ENCODE data around the gene NXNL1. TPM values are rescaled to one million over a fixed set of nuclear protein-coding genes. Genes with fewer than 3 reads are reported as not detected.
"Not testable (repeated sequence)": the region's sequence is repeated elsewhere in the genome, so short reads cannot be mapped to it uniquely, and the experiment has no call there.

The NXNL1 gene
- total and polyA plus RNA-seq, 5 experiments from 2014 or later: not detected

- Mint-ChIP-seq H3K4me1 (peaks cover 12 to 35% (median 21%) of the 10 kb centered on the region in 4 donors), H3K9me3 (no peaks in the 10 kb centered on the region), H3K27ac (peak overlapping the region in 9 of 10 donors; percentile 18 to 93 (median 42)), H3K4me3 (no peak overlapping the region), H3K27me3 (no peaks in the 10 kb centered on the region), H3K36me3 (no peaks in the 10 kb centered on the region)
- no peak for DNase-seq
- no peak for ATAC-seq
- POLR2A ChIA-PET: interaction anchor here (0.9 kb wide), 1 partner anchor 9 kb away, joined by 3 read pairs; no protein-coding TSS in a partner anchor
Observed at GRCh38 chr19:17482877-17483604, 22.3 kb upstream of the NXNL1 start.

GRCh38 chr19:17481986-17482385 lies 21.3 kb upstream of the NXNL1 start:
- Mint-ChIP-seq H3K36me3 (no peaks in the 10 kb centered on the region), H3K9me3 (no peaks in the 10 kb centered on the region), H3K4me1 (peaks cover 4 to 25% (median 17%) of the 10 kb centered on the region in 4 donors), H3K4me3 (no peak overlapping the region), H3K27ac (no peak overlapping the region), H3K27me3 (no peaks in the 10 kb centered on the region)
- POLR2A ChIA-PET: interaction anchor here (0.7 kb wide), 1 partner anchor 153 kb away, joined by 5 read pairs; no protein-coding TSS in a partner anchor
- DNase-seq (no peak), ATAC-seq (no peak)

GRCh38 chr19:17479325-17479791 lies 18.6 kb upstream of the NXNL1 start:
- ATAC-seq (no peak), DNase-seq (no peak)
- Mint-ChIP-seq H3K9me3 (no peaks in the 10 kb centered on the region), H3K4me3 (no peak overlapping the region), H3K4me1 (peaks cover 3 to 23% (median 12%) of the 10 kb centered on the region in 4 donors), H3K36me3 (no peaks in the 10 kb centered on the region), H3K27me3 (no peaks in the 10 kb centered on the region), H3K27ac (no peak overlapping the region)
- POLR2A ChIA-PET: interaction anchor here (1.3 kb wide), 1 partner anchor 9 kb away, joined by 8 read pairs; the partner anchor contains the start of gene SLC27A1

GRCh38 chr19:17475541-17476115 lies 14.9 kb upstream of the NXNL1 start:
- no peak for DNase-seq
- Mint-ChIP-seq H3K9me3 (no peaks in the 10 kb centered on the region), H3K36me3 (no peaks in the 10 kb centered on the region), H3K4me1 (peaks cover 8 to 28% (median 18%) of the 10 kb centered on the region in 4 donors), H3K4me3 (no peak overlapping the region), H3K27ac (peak overlapping the region in 2 of 10 donors; percentile 47 to 70), H3K27me3 (no peaks in the 10 kb centered on the region)
- POLR2A ChIA-PET: interaction anchor here (0.7 kb wide), 1 partner anchor 1096 kb away, joined by 4 read pairs; no protein-coding TSS in a partner anchor
- no peak for ATAC-seq

GRCh38 chr19:17475011-17475540 lies 14.3 kb upstream of the NXNL1 start:
- H3K4me3 Mint-ChIP-seq, POLR2A ChIA-PET, H3K9me3 Mint-ChIP-seq, H3K36me3 Mint-ChIP-seq, H3K27me3 Mint-ChIP-seq, DNase-seq, ATAC-seq: not testable (repeated sequence)
- H3K27ac Mint-ChIP-seq: peak overlapping the region in 1 of 10 donors; percentile 35
- H3K4me1 Mint-ChIP-seq: peaks cover 8 to 28% (median 19%) of the 10 kb centered on the region in 4 donors

- DNase-seq: no peak
- H3K4me1 Mint-ChIP-seq: peaks cover 16 to 41% (median 30%) of the 10 kb centered on the region in 4 donors
- no peaks in the 10 kb centered on the region for H3K36me3 Mint-ChIP-seq
- H3K27me3 Mint-ChIP-seq: no peaks in the 10 kb centered on the region
- no peaks in the 10 kb centered on the region for H3K9me3 Mint-ChIP-seq
- H3K4me3 Mint-ChIP-seq: peak overlapping the region in 7 of 10 donors; percentile 8 to 58 (median 30)
- no peak for ATAC-seq
- POLR2A ChIA-PET: interaction anchor here (0.9 kb wide), 1 partner anchor 10 kb away, joined by 3 read pairs; no protein-coding TSS in a partner anchor
- peak overlapping the region in 4 of 10 donors; percentile 21 to 81 (median 36) for H3K27ac Mint-ChIP-seq
Observed at GRCh38 chr19:17473041-17473440, 12.3 kb upstream of the NXNL1 start.

- no peak for ATAC-seq
- Mint-ChIP-seq H3K4me1 (peaks cover 16 to 49% (median 34%) of the 10 kb centered on the region in 4 donors), H3K4me3 (peak overlapping the region; percentile 85 to 100 (median 96)), H3K27ac (peak overlapping the region in 7 of 10 donors; percentile 20 to 89 (median 73)), H3K36me3 (no peaks in the 10 kb centered on the region), H3K27me3 (no peaks in the 10 kb centered on the region), H3K9me3 (no peaks in the 10 kb centered on the region)
- POLR2A ChIA-PET: interaction anchor here (0.5 to 2.1 kb wide), 8 partner anchors 9 to 1159 kb away, joined by 3 to 10 read pairs (median 4); partner anchors contain the start of genes CCDC124 and PGLS
- no peak for DNase-seq
Observed at GRCh38 chr19:17471410-17472125, 10.8 kb upstream of the NXNL1 start.

- no peaks in the 10 kb centered on the region for H3K9me3 Mint-ChIP-seq
- peak; percentile 73 to 80 for ATAC-seq
- peak within 1 kb of the TSS; percentile 79 to 98 (median 94) for H3K27ac Mint-ChIP-seq
- no peaks in the 10 kb centered on the region for H3K27me3 Mint-ChIP-seq
- POLR2A ChIA-PET: interaction anchor here (0.6 to 2.1 kb wide), 12 partner anchors 9 to 1396 kb away, joined by 3 to 10 read pairs (median 4); partner anchors contain the start of genes ABHD8, CCDC124 and PGLS
- no peaks in the 10 kb centered on the region for H3K36me3 Mint-ChIP-seq
- H3K4me3 Mint-ChIP-seq: peak within 1 kb of the TSS; percentile 85 to 100 (median 96)
- DNase-seq: peak; percentile 77 to 94 (median 92)
- peaks cover 20 to 58% (median 36%) of the 10 kb centered on the region in 4 donors for H3K4me1 Mint-ChIP-seq
Observed at GRCh38 chr19:17470068-17470841, 9.5 kb upstream of the NXNL1 start, which contains the start of gene SLC27A1. SLC27A1 (plus strand) TSS chr19:17470524; CDS start chr19:17470541, 17 bp downstream.

- POLR2A ChIA-PET: interaction anchor here (0.6 to 2.1 kb wide), 5 partner anchors 11 to 166 kb away, joined by 3 to 10 read pairs (median 3); partner anchors contain the start of gene ABHD8
- Mint-ChIP-seq H3K4me1 (peaks cover 20 to 58% (median 36%) of the 10 kb centered on the region in 4 donors), H3K27me3 (no peaks in the 10 kb centered on the region), H3K9me3 (no peaks in the 10 kb centered on the region), H3K36me3 (no peaks in the 10 kb centered on the region), H3K4me3 (peak overlapping the region; percentile 85 to 100 (median 96)), H3K27ac (peak overlapping the region; percentile 79 to 98 (median 94))
- ATAC-seq (peak; percentile 77 to 82), DNase-seq (peak in 9 of 10 donors; percentile 84 to 98 (median 91))
Observed at GRCh38 chr19:17469481-17470067, 8.8 kb upstream of the NXNL1 start.

GRCh38 chr19:17469092-17469480 lies 8.4 kb upstream of the NXNL1 start:
- H3K9me3 Mint-ChIP-seq: no peaks in the 10 kb centered on the region
- no peaks in the 10 kb centered on the region for H3K27me3 Mint-ChIP-seq
- H3K4me3 Mint-ChIP-seq: peak overlapping the region; percentile 85 to 100 (median 96)
- H3K27ac Mint-ChIP-seq: peak overlapping the region; percentile 79 to 98 (median 94)
- POLR2A ChIA-PET: interaction anchor here (1.0 kb wide), 1 partner anchor 166 kb away, joined by 3 read pairs; the partner anchor contains the start of gene ABHD8
- H3K4me1 Mint-ChIP-seq: peaks cover 20 to 58% (median 36%) of the 10 kb centered on the region in 4 donors
- ATAC-seq (peak in 1 of 2 donors; percentile 1), DNase-seq (peak in 1 of 10 donors; percentile 30)
- H3K36me3 Mint-ChIP-seq: no peaks in the 10 kb centered on the region

Measured in naive thymus-derived CD8-positive, alpha-beta T cell (primary cell).